ENCODE data around the gene HIBADH. TPM values are rescaled to one million over a fixed set of nuclear protein-coding genes. Genes with fewer than 3 reads are reported as not detected.

Gene HIBADH
- total RNA-seq, 4 donors from 2014 or later, result 68.8 to 87.2 (median 73.3) TPM

- no peak for TF ChIP-seq CTCF (IDR thresholded peaks at IDR 0.05; ENCODE audit: low read depth)
These were observed 53.7 kb downstream of the HIBADH start for GRCh38 chr7:27608776-27609495.

- TF ChIP-seq CTCF (IDR thresholded peaks at IDR 0.05; ENCODE audit: low read depth), result no peak
These were observed 55.5 kb downstream of the HIBADH start for GRCh38 chr7:27607210-27607606.

GRCh38 chr7:27606270-27607209 lies 56.1 kb downstream of the HIBADH start:
- TF ChIP-seq CTCF (IDR thresholded peaks at IDR 0.05; ENCODE audit: low read depth), result no peak

- TF ChIP-seq CTCF (IDR thresholded peaks at IDR 0.05; ENCODE audit: low read depth), result no peak
These were observed 56.9 kb downstream of the HIBADH start for GRCh38 chr7:27605689-27606269.

- no peak for TF ChIP-seq CTCF (IDR thresholded peaks at IDR 0.05; ENCODE audit: low read depth)
These were observed 57.4 kb downstream of the HIBADH start for GRCh38 chr7:27605283-27605682.

- no peak for TF ChIP-seq CTCF (IDR thresholded peaks at IDR 0.05; ENCODE audit: low read depth)
These were observed 58.9 kb downstream of the HIBADH start for GRCh38 chr7:27603813-27604212.

GRCh38 chr7:27602766-27603165 lies 59.9 kb downstream of the HIBADH start:
- no peak for TF ChIP-seq CTCF (IDR thresholded peaks at IDR 0.05; ENCODE audit: low read depth)
